CD4-positive, alpha-beta T cell treated with Interferon alpha-2 for 1 hour (primary cell): Measurements from ENCODE around the gene RSPO3.
"Not testable (repeated sequence)": the region's sequence is repeated elsewhere in the genome, so short reads cannot be mapped to it uniquely, and the experiment has no call there.

Source experiments
- DNase-seq, 2 donors: peaks; one replicate each; pipeline ENCODE4 v3.0.0-alpha.2; 2020 to 2022

Gene RSPO3

GRCh38 chr6:127118298-127119101, at the start of gene RSPO3:
Gene RSPO3, plus strand, starts transcription at chr6:127118671. Its CDS starts 522 bp downstream, at chr6:127119193.
- peak in 1 of 2 donors; percentile 4 for DNase-seq

- no peak for DNase-seq
Observed at GRCh38 chr6:127069659-127070279, 48.7 kb upstream of the RSPO3 start.

GRCh38 chr6:127073222-127073621, 45.2 kb upstream of the RSPO3 start:
- DNase-seq, result no peak

GRCh38 chr6:127076466-127076865, 42.0 kb upstream of the RSPO3 start:
- no peak for DNase-seq

- DNase-seq, result no peak
Observed at GRCh38 chr6:127077886-127078285, 40.6 kb upstream of the RSPO3 start.

GRCh38 chr6:127078669-127079068, 39.8 kb upstream of the RSPO3 start:
- DNase-seq, result no peak

- DNase-seq, result no peak
Observed at GRCh38 chr6:127079681-127080080, 38.8 kb upstream of the RSPO3 start.

GRCh38 chr6:127080081-127080480, 38.4 kb upstream of the RSPO3 start:
- DNase-seq, result no peak

GRCh38 chr6:127083231-127083962, 35.1 kb upstream of the RSPO3 start:
- DNase-seq, result no peak

- no peak for DNase-seq
Observed at GRCh38 chr6:127083963-127084310, 34.5 kb upstream of the RSPO3 start.

- DNase-seq, result no peak
Observed at GRCh38 chr6:127085181-127085580, 33.3 kb upstream of the RSPO3 start.

- no peak for DNase-seq
Observed at GRCh38 chr6:127090051-127090450, 28.4 kb upstream of the RSPO3 start.

- DNase-seq, result no peak
Observed at GRCh38 chr6:127092466-127092865, 26.0 kb upstream of the RSPO3 start.

GRCh38 chr6:127094791-127095190, 23.7 kb upstream of the RSPO3 start:
- no peak for DNase-seq

GRCh38 chr6:127096167-127096566, 22.3 kb upstream of the RSPO3 start:
- DNase-seq, result no peak

GRCh38 chr6:127097442-127097841, 21.0 kb upstream of the RSPO3 start:
- not testable (repeated sequence) for DNase-seq

- no peak for DNase-seq
Observed at GRCh38 chr6:127100510-127101140, 17.8 kb upstream of the RSPO3 start.

- peak in 1 of 2 donors; percentile 14 for DNase-seq
Observed at GRCh38 chr6:127102299-127102698, 16.2 kb upstream of the RSPO3 start.

- no peak for DNase-seq
Observed at GRCh38 chr6:127102859-127103258, 15.6 kb upstream of the RSPO3 start.

GRCh38 chr6:127103482-127103881, 15.0 kb upstream of the RSPO3 start:
- DNase-seq, result no peak

- no peak for DNase-seq
Observed at GRCh38 chr6:127107916-127108315, 10.6 kb upstream of the RSPO3 start.

- DNase-seq, result no peak
Observed at GRCh38 chr6:127110712-127111111, 7.8 kb upstream of the RSPO3 start.

GRCh38 chr6:127111526-127111925, 6.9 kb upstream of the RSPO3 start:
- DNase-seq, result no peak
